ENCODE measurements around the gene KRT8.
"Not testable (repeated sequence)": the region's sequence is repeated elsewhere in the genome, so short reads cannot be mapped to it uniquely, and the experiment has no call there.

Gene KRT8

GRCh38 chr12:52904509-52905300 lies at the start of gene KRT8:
KRT8 (minus strand) TSS chr12:52905076; CDS start chr12:52904981, 95 bp downstream.
- peak within 1 kb of the TSS; percentile 78 for H3K4me3 Mint-ChIP-seq
- H3K27me3 Mint-ChIP-seq, H3K36me3 Mint-ChIP-seq, H3K9me3 Mint-ChIP-seq: not testable (repeated sequence)
- peaks cover 10% of the 10 kb centered on the region for H3K4me1 Mint-ChIP-seq
- peak within 1 kb of the TSS; percentile 48 for H3K27ac Mint-ChIP-seq

- no peak overlapping the region for H3K4me3 Mint-ChIP-seq
- no peaks in the 10 kb centered on the region for H3K9me3 Mint-ChIP-seq
- H3K4me1 Mint-ChIP-seq = peaks cover 15% of the 10 kb centered on the region
- no peak overlapping the region for H3K27ac Mint-ChIP-seq
- no peaks in the 10 kb centered on the region for H3K27me3 Mint-ChIP-seq
- no peaks in the 10 kb centered on the region for H3K36me3 Mint-ChIP-seq
Observed at GRCh38 chr12:52953181-52953841, 48.4 kb upstream of the KRT8 start.

GRCh38 chr12:52952076-52952801 lies 47.4 kb upstream of the KRT8 start:
- Mint-ChIP-seq H3K4me1 (peaks cover 14% of the 10 kb centered on the region), H3K27ac (no peak overlapping the region), H3K36me3 (no peaks in the 10 kb centered on the region), H3K9me3 (no peaks in the 10 kb centered on the region), H3K27me3 (no peaks in the 10 kb centered on the region), H3K4me3 (no peak overlapping the region)

GRCh38 chr12:52951640-52952039 lies 46.8 kb upstream of the KRT8 start:
- H3K4me3 Mint-ChIP-seq = no peak overlapping the region
- H3K36me3 Mint-ChIP-seq = no peaks in the 10 kb centered on the region
- peaks cover 9% of the 10 kb centered on the region for H3K4me1 Mint-ChIP-seq
- H3K27me3 Mint-ChIP-seq = no peaks in the 10 kb centered on the region
- no peak overlapping the region for H3K27ac Mint-ChIP-seq
- no peaks in the 10 kb centered on the region for H3K9me3 Mint-ChIP-seq

GRCh38 chr12:52951126-52951525 lies 46.2 kb upstream of the KRT8 start:
- H3K36me3 Mint-ChIP-seq = no peaks in the 10 kb centered on the region
- H3K27ac Mint-ChIP-seq = no peak overlapping the region
- no peaks in the 10 kb centered on the region for H3K9me3 Mint-ChIP-seq
- H3K27me3 Mint-ChIP-seq = no peaks in the 10 kb centered on the region
- peaks cover 9% of the 10 kb centered on the region for H3K4me1 Mint-ChIP-seq
- H3K4me3 Mint-ChIP-seq = no peak overlapping the region

GRCh38 chr12:52950553-52950952 lies 45.7 kb upstream of the KRT8 start:
- Mint-ChIP-seq H3K27me3 (no peaks in the 10 kb centered on the region), H3K9me3 (no peaks in the 10 kb centered on the region), H3K4me1 (peaks cover 9% of the 10 kb centered on the region), H3K36me3 (no peaks in the 10 kb centered on the region), H3K4me3 (no peak overlapping the region), H3K27ac (no peak overlapping the region)

GRCh38 chr12:52949413-52950331 lies 44.8 kb upstream of the KRT8 start:
- Mint-ChIP-seq H3K4me1 (peaks cover 9% of the 10 kb centered on the region), H3K27me3 (peaks cover 5% of the 10 kb centered on the region), H3K9me3 (no peaks in the 10 kb centered on the region), H3K27ac (peak overlapping the region; percentile 51), H3K4me3 (peak overlapping the region; percentile 76), H3K36me3 (no peaks in the 10 kb centered on the region)

- peaks cover 5% of the 10 kb centered on the region for H3K27me3 Mint-ChIP-seq
- H3K36me3 Mint-ChIP-seq = no peaks in the 10 kb centered on the region
- no peak overlapping the region for H3K27ac Mint-ChIP-seq
- H3K4me1 Mint-ChIP-seq = peaks cover 9% of the 10 kb centered on the region
- H3K4me3 Mint-ChIP-seq = peak overlapping the region; percentile 87
- H3K9me3 Mint-ChIP-seq = no peaks in the 10 kb centered on the region
Observed at GRCh38 chr12:52947738-52948423, 43.0 kb upstream of the KRT8 start.

- no peak overlapping the region for H3K4me3 Mint-ChIP-seq
Observed at GRCh38 chr12:52946797-52947547, 42.1 kb upstream of the KRT8 start.

GRCh38 chr12:52946334-52946733 lies 41.5 kb upstream of the KRT8 start:
- Mint-ChIP-seq H3K4me1 (peaks cover 9% of the 10 kb centered on the region), H3K27ac (no peak overlapping the region), H3K36me3 (no peaks in the 10 kb centered on the region), H3K9me3 (no peaks in the 10 kb centered on the region), H3K4me3 (no peak overlapping the region), H3K27me3 (peaks cover 5% of the 10 kb centered on the region)

More at GRCh38 chr12:52946797-52947547, 42.1 kb upstream of the KRT8 start:
- Mint-ChIP-seq H3K36me3 (no peaks in the 10 kb centered on the region), H3K9me3 (no peaks in the 10 kb centered on the region), H3K27ac (no peak overlapping the region), H3K4me1 (peaks cover 9% of the 10 kb centered on the region), H3K27me3 (peaks cover 5% of the 10 kb centered on the region)

GRCh38 chr12:52945389-52946232 lies 40.7 kb upstream of the KRT8 start:
- peaks cover 5% of the 10 kb centered on the region for H3K27me3 Mint-ChIP-seq
- no peak overlapping the region for H3K27ac Mint-ChIP-seq
- H3K9me3 Mint-ChIP-seq = no peaks in the 10 kb centered on the region
- H3K36me3 Mint-ChIP-seq = no peaks in the 10 kb centered on the region
- H3K4me1 Mint-ChIP-seq = peaks cover 9% of the 10 kb centered on the region
- no peak overlapping the region for H3K4me3 Mint-ChIP-seq

- Mint-ChIP-seq H3K27ac (peak overlapping the region; percentile 14), H3K9me3 (no peaks in the 10 kb centered on the region), H3K4me1 (peaks cover 8% of the 10 kb centered on the region), H3K4me3 (no peak overlapping the region), H3K36me3 (no peaks in the 10 kb centered on the region), H3K27me3 (peaks cover 5% of the 10 kb centered on the region)
Observed at GRCh38 chr12:52944683-52945388, 40.0 kb upstream of the KRT8 start.

- H3K4me3 Mint-ChIP-seq = no peak overlapping the region
- H3K9me3 Mint-ChIP-seq = no peaks in the 10 kb centered on the region
- H3K27ac Mint-ChIP-seq = no peak overlapping the region
- H3K36me3 Mint-ChIP-seq = no peaks in the 10 kb centered on the region
- no peaks in the 10 kb centered on the region for H3K4me1 Mint-ChIP-seq
- peaks cover 5% of the 10 kb centered on the region for H3K27me3 Mint-ChIP-seq
Observed at GRCh38 chr12:52942901-52943181, 38.0 kb upstream of the KRT8 start.
